Gastroesophageal sphincter (tissue), 4 donors: ENCODE measurements around the gene TFAP2E. TPM values are rescaled to one million over a fixed set of nuclear protein-coding genes. Genes with fewer than 3 reads are reported as not detected.

Experiments
- ATAC-seq: fragments of 150-250 bp; one replicate; pipeline ENCODE4 v1.9.1; 2016; ENCODE audit warnings: mild to moderate bottlenecking, moderate library complexity
- H3K27ac ChIP-seq, 4 donors: fragments of 200-600 bp; sonication (generic) in 3 of 4; 1 replicate in 3 of 4; 2 replicates in 1 of 4; pipeline ENCODE4 v1.5.1; 2016 to 2019
- H3K27me3 ChIP-seq: fragments of 200-600 bp; sonication (generic); one replicate; pipeline ENCODE4 v1.5.1; 2019
- H3K36me3 ChIP-seq, 2 donors: fragments of 200-600 bp; sonication (generic); one replicate each; pipeline ENCODE4 v1.5.1; 2019; ENCODE audit warnings: control low read depth in 1 of 2
- H3K4me1 ChIP-seq, 3 donors: fragments of 200-600 bp; sonication (generic); 1 replicate in 2 of 3; 2 replicates in 1 of 3; pipeline ENCODE4 v1.5.1; 2016 to 2019; ENCODE audit warnings: control low read depth in 2 of 3
- H3K4me3 ChIP-seq, 2 donors: fragments of 200-600 bp; sonication (generic); one replicate each; pipeline ENCODE4 v1.5.1; 2019; ENCODE audit warnings: mild to moderate bottlenecking in 1 of 2, moderate library complexity in 1 of 2
- H3K9me3 ChIP-seq, 3 donors: fragments of 200-600 bp; sonication (generic); one replicate each; pipeline ENCODE4 v1.5.1; 2017 to 2019; ENCODE audit warnings: control low read depth in 2 of 3
- CTCF ChIP-seq, 4 experiments: fragments of 200-600 bp in 2 of 4; fragments of 450-650 bp in 2 of 4; sonication (generic) in 1 of 4; IDR thresholded peaks; one replicate each; pipeline ENCODE4 v1.5.1; 2017 to 2019; ENCODE audit warnings: antibody characterized with exemption in 4 of 4, mild to moderate bottlenecking in 2 of 4, moderate library complexity in 2 of 4
- EP300 ChIP-seq: sonication (generic); formaldehyde crosslinking; IDR thresholded peaks from one replicate; pipeline ENCODE4 v1.6.1; 2017; ENCODE audit warnings: antibody characterized with exemption, mild to moderate bottlenecking
- POLR2A ChIP-seq, 2 donors: fragments of 450-650 bp; IDR thresholded peaks; one replicate each; pipeline ENCODE4 v1.6.1; 2017; ENCODE audit warnings: antibody characterized with exemption in 2 of 2, mild to moderate bottlenecking in 2 of 2, moderate library complexity in 1 of 2
- POLR2AphosphoS5 ChIP-seq: sonication (generic); formaldehyde crosslinking; IDR thresholded peaks from one replicate; pipeline ENCODE4 v1.6.1; 2017; ENCODE audit warnings: antibody characterized with exemption
- WGBS, 2 donors: methylation state at CpG; one replicate each; pipeline ENCODE4 v1.1.5; 2018; ENCODE audit warnings: low coverage in 1 of 2; 5-methylcytosine and 5-hydroxymethylcytosine counted together
- total RNA-seq, 4 donors: library from RNA; depleted of rRNA; stranded (reverse); fragments of >200 nt; gene quantifications; one replicate each; pipeline ENCODE4 v1.1.0, GENCODE V29; 2016

The TFAP2E gene
- total RNA-seq, 4 donors from 2014 or later, result 0.27 TPM; not detected in 3

GRCh38 chr1:35569936-35570335 lies 3.2 kb upstream of the TFAP2E start:
- WGBS, 2 donors, result 56 to 75% methylated on average over 1 of the region's 1 CpG
- Histone ChIP-seq H3K36me3 (peaks cover 0 to 27% of the 10 kb centered on the region in 2 donors), H3K4me1 (peaks cover 0 to 20% (median 6%) of the 10 kb centered on the region in 3 donors), H3K9me3 (no peaks in the 10 kb centered on the region), H3K27ac (no peak overlapping the region), H3K4me3 (no peak overlapping the region), H3K27me3 (peaks cover 59% of the 10 kb centered on the region)
- no peak for ATAC-seq
- TF ChIP-seq CTCF (IDR thresholded peaks at IDR 0.05), result no peak
- no peak for TF ChIP-seq POLR2AphosphoS5
- no peak for TF ChIP-seq EP300
- no peak for TF ChIP-seq POLR2A (IDR thresholded peaks at IDR 0.05)

- no peak overlapping the region for H3K27ac ChIP-seq
- no peak for ATAC-seq
- H3K9me3 ChIP-seq, result no peaks in the 10 kb centered on the region
- WGBS, 2 donors, result 90 to 100% methylated on average over 3 to 5 of the region's 10 CpGs
- H3K4me3 ChIP-seq, result no peak overlapping the region
- peaks cover 0 to 20% of the 10 kb centered on the region in 2 donors for H3K36me3 ChIP-seq
- TF ChIP-seq POLR2A (IDR thresholded peaks at IDR 0.05) (no peak), CTCF (IDR thresholded peaks at IDR 0.05) (no peak), EP300 (no peak), POLR2AphosphoS5 (no peak)
- H3K4me1 ChIP-seq, result peaks cover 0 to 20% (median 6%) of the 10 kb centered on the region in 3 donors
- H3K27me3 ChIP-seq, result peaks cover 66% of the 10 kb centered on the region
Measured at GRCh38 chr1:35570589-35571137, 2.5 kb upstream of the TFAP2E start.

DNA sequence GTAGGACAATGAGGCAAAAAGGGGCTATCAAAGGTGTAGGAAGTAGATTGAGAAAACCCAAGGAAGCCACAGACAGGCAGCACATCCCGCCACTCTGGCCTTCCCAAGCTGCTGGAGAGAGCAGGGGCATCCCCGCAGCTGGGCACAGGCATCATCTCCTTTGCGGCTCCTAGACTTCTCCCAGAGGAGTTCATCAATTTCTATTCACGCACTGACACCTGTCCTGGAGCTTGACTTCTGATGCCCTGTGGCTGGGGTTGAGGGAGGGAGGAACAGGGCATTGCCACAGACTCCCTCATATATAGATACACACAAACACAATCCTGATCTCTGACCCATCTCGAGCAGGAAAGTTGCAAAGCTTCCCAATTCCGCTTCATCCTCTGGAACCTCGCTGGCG lies 1.9 kb upstream of the TFAP2E start:
- Histone ChIP-seq H3K4me3 (no peak overlapping the region), H3K27me3 (peaks cover 72% of the 10 kb centered on the region), H3K9me3 (no peaks in the 10 kb centered on the region), H3K4me1 (peaks cover 0 to 20% (median 6%) of the 10 kb centered on the region in 3 donors), H3K27ac (no peak overlapping the region), H3K36me3 (peaks cover 0 to 14% of the 10 kb centered on the region in 2 donors)
- TF ChIP-seq EP300, result no peak
- no peak for TF ChIP-seq POLR2A (IDR thresholded peaks at IDR 0.05)
- TF ChIP-seq CTCF (IDR thresholded peaks at IDR 0.05), result no peak
- TF ChIP-seq POLR2AphosphoS5, result no peak
- no peak for ATAC-seq
- WGBS, 2 donors, result 88 to 90% methylated on average over 7 of the region's 8 CpGs

- Histone ChIP-seq H3K27me3 (peaks cover 83% of the 10 kb centered on the region), H3K4me1 (peaks cover 0 to 31% (median 12%) of the 10 kb centered on the region in 3 donors), H3K36me3 (peaks cover 0 to 4% of the 10 kb centered on the region in 2 donors), H3K27ac (no peak overlapping the region), H3K9me3 (no peaks in the 10 kb centered on the region), H3K4me3 (no peak overlapping the region)
- 94 to 100% methylated on average over 1 to 2 of the region's 2 CpGs for WGBS, 2 donors
- TF ChIP-seq EP300 (no peak), CTCF (IDR thresholded peaks at IDR 0.05) (no peak), POLR2A (IDR thresholded peaks at IDR 0.05) (no peak), POLR2AphosphoS5 (no peak)
- no peak for ATAC-seq
Measured at GRCh38 chr1:35572296-35572695, 818 bp upstream of the TFAP2E start.

DNA sequence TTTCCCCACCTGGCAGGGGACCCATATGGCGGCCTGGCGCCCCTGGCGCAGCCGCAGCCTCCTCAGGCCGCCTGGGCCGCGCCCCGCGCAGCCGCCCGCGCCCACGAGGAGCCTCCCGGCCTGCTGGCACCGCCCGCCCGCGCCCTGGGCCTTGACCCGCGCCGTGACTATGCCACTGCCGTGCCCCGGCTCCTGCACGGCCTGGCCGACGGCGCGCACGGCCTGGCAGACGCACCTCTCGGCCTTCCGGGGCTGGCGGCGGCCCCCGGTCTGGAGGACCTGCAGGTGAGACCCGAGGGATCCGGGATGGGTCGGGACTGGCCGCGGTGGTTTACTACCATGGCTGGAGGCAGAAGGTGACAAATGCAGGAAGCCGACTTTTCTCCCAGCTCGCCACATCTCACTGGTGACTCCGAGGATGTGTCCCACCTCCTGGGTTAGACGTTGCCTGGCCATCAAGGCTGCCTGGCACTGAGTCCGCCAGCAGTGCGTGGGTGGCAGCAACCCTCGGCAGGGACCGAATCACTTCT lies 1.1 kb downstream of the TFAP2E start:
- Histone ChIP-seq H3K27ac (no peak overlapping the region), H3K9me3 (no peaks in the 10 kb centered on the region), H3K4me3 (no peak overlapping the region), H3K36me3 (no peaks in the 10 kb centered on the region), H3K4me1 (peaks cover 0 to 38% (median 18%) of the 10 kb centered on the region in 3 donors), H3K27me3 (peaks cover 96% of the 10 kb centered on the region)
- WGBS, 2 donors, result no CpG with 5 or more reads among the region's 48 CpGs
- ATAC-seq, result no peak
- TF ChIP-seq POLR2AphosphoS5 (no peak), EP300 (no peak), POLR2A (IDR thresholded peaks at IDR 0.05) (no peak), CTCF (IDR thresholded peaks at IDR 0.05) (no peak)
